Progenitor cell of endocrine pancreas (in vitro differentiated cells): ENCODE results near the gene DIPK1A. TPM values are rescaled to one million over a fixed set of nuclear protein-coding genes. Genes with fewer than 3 reads are reported as not detected.

Experiments
- DNase-seq: peaks from one replicate; pipeline ENCODE4 v3.0.0; 2021; ENCODE audit warnings: low spot score; ENCODE audit not compliant: unreplicated experiment
- H3K27ac Mint-ChIP-seq: 2 replicates; pipeline ENCODE4 v1.8.0; 2021; ENCODE audit warnings: mild to moderate bottlenecking, moderate library complexity, mixed read lengths
- H3K27me3 Mint-ChIP-seq: 2 replicates; pipeline ENCODE4 v1.8.0; 2021; ENCODE audit warnings: mixed read lengths
- H3K36me3 Mint-ChIP-seq: 2 replicates; pipeline ENCODE4 v1.8.0; 2022; ENCODE audit warnings: mixed read lengths; ENCODE audit not compliant: insufficient read depth
- H3K4me1 Mint-ChIP-seq: 2 replicates; pipeline ENCODE4 v1.8.0; 2021; ENCODE audit warnings: low read depth, mixed read lengths
- H3K4me3 Mint-ChIP-seq: 2 replicates; pipeline ENCODE4 v1.8.0; 2021; ENCODE audit warnings: low read depth, mild to moderate bottlenecking, moderate library complexity, mixed read lengths
- H3K9me3 Mint-ChIP-seq: 2 replicates; pipeline ENCODE4 v1.8.0; 2021; ENCODE audit warnings: low read depth, mixed read lengths
- CTCF ChIP-seq: fragments of 200-600 bp; sonication (generic); IDR thresholded peaks from one replicate; pipeline ENCODE4 v1.5.0; 2021; ENCODE audit warnings: antibody characterized with exemption, mild to moderate bottlenecking; ENCODE audit not compliant: unreplicated experiment
- total RNA-seq: library from RNA; stranded (reverse); gene quantifications from 2 replicates; pipeline ENCODE4 v1.2.1, GENCODE V29; 2021

Gene DIPK1A
- total RNA-seq, 1 donor from 2014 or later, result 6.9 TPM

GRCh38 chr1:92956254-92957029, 4.8 kb downstream of the DIPK1A start:
- Mint-ChIP-seq H3K4me1 (peaks cover 16% of the 10 kb centered on the region), H3K4me3 (no peak overlapping the region), H3K9me3 (no peaks in the 10 kb centered on the region), H3K36me3 (no peaks in the 10 kb centered on the region), H3K27ac (no peak overlapping the region), H3K27me3 (no peaks in the 10 kb centered on the region)
- no peak for TF ChIP-seq CTCF
- DNase-seq, result no peak

GRCh38 chr1:92953491-92953890, 7.8 kb downstream of the DIPK1A start:
- Mint-ChIP-seq H3K9me3 (no peaks in the 10 kb centered on the region), H3K4me1 (peaks cover 8% of the 10 kb centered on the region), H3K36me3 (no peaks in the 10 kb centered on the region), H3K27me3 (no peaks in the 10 kb centered on the region), H3K4me3 (no peak overlapping the region), H3K27ac (no peak overlapping the region)
- no peak for DNase-seq
- TF ChIP-seq CTCF, result no peak

GRCh38 chr1:92952714-92953113, 8.5 kb downstream of the DIPK1A start:
- Mint-ChIP-seq H3K27me3 (no peaks in the 10 kb centered on the region), H3K27ac (no peak overlapping the region), H3K4me3 (no peak overlapping the region), H3K4me1 (peaks cover 3% of the 10 kb centered on the region), H3K9me3 (no peaks in the 10 kb centered on the region), H3K36me3 (no peaks in the 10 kb centered on the region)
- DNase-seq, result no peak
- TF ChIP-seq CTCF, result no peak

- TF ChIP-seq CTCF, result no peak
- H3K27me3 Mint-ChIP-seq, result no peaks in the 10 kb centered on the region
- no peak for DNase-seq
- H3K9me3 Mint-ChIP-seq, result no peaks in the 10 kb centered on the region
- no peaks in the 10 kb centered on the region for H3K36me3 Mint-ChIP-seq
- peaks cover 2% of the 10 kb centered on the region for H3K4me1 Mint-ChIP-seq
- no peak overlapping the region for H3K4me3 Mint-ChIP-seq
- no peak overlapping the region for H3K27ac Mint-ChIP-seq
Measured at GRCh38 chr1:92951141-92951582, 10.1 kb downstream of the DIPK1A start.

- H3K27ac Mint-ChIP-seq, result no peak overlapping the region
- no peak for TF ChIP-seq CTCF
- no peak for DNase-seq
- H3K36me3 Mint-ChIP-seq, result no peaks in the 10 kb centered on the region
- peaks cover 5% of the 10 kb centered on the region for H3K4me1 Mint-ChIP-seq
- H3K9me3 Mint-ChIP-seq, result no peaks in the 10 kb centered on the region
- no peaks in the 10 kb centered on the region for H3K27me3 Mint-ChIP-seq
- no peak overlapping the region for H3K4me3 Mint-ChIP-seq
Measured at GRCh38 chr1:92949937-92950817, 11.1 kb downstream of the DIPK1A start.
